AG10803 (cell line): Measurements from ENCODE around the gene ADM2.

Experiments used
- DNase-seq: peaks from one replicate; pipeline ENCODE4 v3.0.0; 2010; ENCODE audit warnings: low read depth
- H3K4me3 ChIP-seq: 2 replicates; pipeline ENCODE4 v1.5.1; 2011; ENCODE audit warnings: mild to moderate bottlenecking, low read length, control low read depth
- CTCF ChIP-seq: conservative IDR thresholded peaks from 2 replicates; pipeline ENCODE4 v1.5.1; 2011; ENCODE audit warnings: mild to moderate bottlenecking, low read length, control low read depth, inconsistent platforms

The ADM2 gene

GRCh38 chr22:50441428-50441993 lies 39.8 kb upstream of the ADM2 start:
- DNase-seq = no peak
- TF ChIP-seq CTCF = no peak
- H3K4me3 ChIP-seq = no peak overlapping the region

GRCh38 chr22:50443197-50443596 lies 38.1 kb upstream of the ADM2 start:
- DNase-seq = no peak
- TF ChIP-seq CTCF = no peak
- H3K4me3 ChIP-seq = no peak overlapping the region

- no peak for DNase-seq
- no peak overlapping the region for H3K4me3 ChIP-seq
- TF ChIP-seq CTCF = no peak
Measured at GRCh38 chr22:50443801-50444625, 37.3 kb upstream of the ADM2 start.

- no peak for TF ChIP-seq CTCF
- DNase-seq = peak; percentile 74
Measured at GRCh38 chr22:50444663-50445062, 36.7 kb upstream of the ADM2 start.

GRCh38 chr22:50445071-50445879 lies 36.1 kb upstream of the ADM2 start:
- no peak for DNase-seq
- no peak for TF ChIP-seq CTCF
- no peak overlapping the region for H3K4me3 ChIP-seq

More at GRCh38 chr22:50444663-50445062, 36.7 kb upstream of the ADM2 start:
- no peak overlapping the region for H3K4me3 ChIP-seq

- TF ChIP-seq CTCF = no peak
- no peak overlapping the region for H3K4me3 ChIP-seq
- no peak for DNase-seq
Measured at GRCh38 chr22:50445880-50446707, 35.2 kb upstream of the ADM2 start.
